Fibroblast of skin of left biceps (primary cell): ENCODE data around the gene NR2F2.

ENCODE experiments used
- DNase-seq, 2 experiments: peaks; one replicate each; pipeline ENCODE4 v3.0.0-alpha.2; 2013; ENCODE audit warnings: low read depth in 2 of 2

Gene NR2F2

DNA sequence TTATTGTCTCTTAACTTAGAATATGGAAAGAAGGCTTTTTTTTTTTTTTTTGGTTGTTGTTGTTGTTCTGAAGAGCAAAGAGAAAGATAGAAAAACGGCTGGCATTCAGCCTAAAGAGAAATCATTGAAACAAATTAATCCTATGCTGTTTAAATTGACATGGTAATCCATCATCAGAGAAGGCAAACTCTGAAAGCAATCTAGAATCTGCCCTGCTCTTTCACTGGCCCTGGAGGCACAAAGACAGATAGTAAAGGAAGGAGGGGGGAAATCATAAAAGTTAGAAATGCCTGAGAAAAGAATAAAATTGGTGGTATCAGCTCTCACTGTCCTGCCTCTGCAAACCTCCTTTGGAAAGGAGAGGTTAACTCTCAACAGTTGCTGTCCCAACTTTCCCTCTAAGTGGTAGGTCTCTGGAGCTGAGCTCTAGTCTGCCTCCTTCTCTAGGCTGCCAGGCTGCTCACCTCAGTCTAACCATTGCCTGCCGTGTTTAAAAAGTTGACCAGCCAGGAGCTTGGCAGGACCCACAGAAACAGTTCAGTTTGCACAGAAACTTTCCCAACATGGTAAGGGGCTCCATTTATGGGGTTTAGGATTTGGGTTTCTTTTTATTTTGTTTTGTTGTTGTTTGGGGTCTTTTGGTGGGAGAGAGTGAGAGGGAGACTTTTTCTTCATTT is 13.4 kb upstream of the NR2F2 start:
- no peak for DNase-seq

DNA sequence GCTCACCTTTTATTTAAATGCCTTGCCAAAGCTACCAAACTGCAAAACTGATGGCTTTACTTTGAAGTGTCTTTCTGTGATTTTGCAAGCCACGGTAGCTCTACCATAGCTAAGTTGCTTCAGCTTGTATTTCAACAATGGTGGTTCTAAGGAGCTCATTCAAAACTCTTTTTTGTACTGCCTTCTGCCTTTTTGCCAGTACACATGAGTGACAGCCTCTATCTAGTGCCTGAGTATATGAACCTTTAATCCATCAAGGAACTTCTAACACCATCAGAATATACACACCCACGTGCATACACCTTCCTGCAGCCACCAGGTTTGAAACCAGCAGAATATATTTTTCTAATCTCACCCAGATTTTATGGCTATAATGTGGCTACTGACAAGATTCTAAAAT is 10.4 kb upstream of the NR2F2 start:
- no peak for DNase-seq

DNA sequence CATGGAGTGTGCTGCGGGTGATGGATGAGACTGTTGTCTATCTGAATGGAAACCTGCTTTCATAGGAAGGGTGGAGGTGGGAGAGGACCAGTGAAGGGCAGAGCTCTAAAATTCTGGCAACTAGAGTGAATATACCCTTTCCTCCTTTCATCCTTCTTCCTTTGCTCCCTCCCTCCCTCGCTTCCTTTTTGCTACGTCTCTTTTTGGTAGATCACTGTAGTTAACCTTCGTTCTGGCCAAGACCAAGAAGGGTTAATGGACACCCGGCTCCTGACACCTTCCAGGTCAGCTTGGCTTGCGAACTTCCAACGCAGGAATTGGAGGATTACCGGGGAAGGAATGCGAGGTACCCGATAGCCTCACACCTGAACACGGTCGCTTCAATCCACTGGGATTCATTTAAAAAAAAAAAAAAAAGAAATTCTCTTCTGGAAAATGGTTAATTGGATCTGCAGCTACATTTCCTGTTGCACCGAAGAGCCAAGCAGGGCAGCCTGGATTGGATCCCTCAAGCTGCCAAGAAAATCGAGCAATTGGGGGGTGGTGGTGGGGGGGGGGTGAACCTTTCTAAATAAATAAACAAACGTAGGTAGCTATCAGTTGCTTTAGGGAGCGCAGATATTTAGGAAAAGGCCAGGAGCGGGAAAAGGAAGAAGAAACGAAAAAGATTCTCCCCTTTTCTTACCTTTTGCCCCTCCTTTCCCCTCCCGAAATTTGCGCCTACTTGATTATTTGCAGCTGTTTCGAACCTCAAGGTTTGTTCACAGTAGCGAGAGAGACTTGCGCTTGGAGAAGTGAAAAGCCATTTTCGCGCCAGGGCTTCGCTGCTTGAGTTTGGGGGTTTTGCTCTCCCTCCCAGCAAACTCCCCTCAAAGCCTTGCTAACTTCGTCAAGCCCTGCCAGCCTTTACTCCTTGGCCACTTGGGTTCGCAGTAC is 9.5 kb upstream of the NR2F2 start:
- no peak for DNase-seq

DNA sequence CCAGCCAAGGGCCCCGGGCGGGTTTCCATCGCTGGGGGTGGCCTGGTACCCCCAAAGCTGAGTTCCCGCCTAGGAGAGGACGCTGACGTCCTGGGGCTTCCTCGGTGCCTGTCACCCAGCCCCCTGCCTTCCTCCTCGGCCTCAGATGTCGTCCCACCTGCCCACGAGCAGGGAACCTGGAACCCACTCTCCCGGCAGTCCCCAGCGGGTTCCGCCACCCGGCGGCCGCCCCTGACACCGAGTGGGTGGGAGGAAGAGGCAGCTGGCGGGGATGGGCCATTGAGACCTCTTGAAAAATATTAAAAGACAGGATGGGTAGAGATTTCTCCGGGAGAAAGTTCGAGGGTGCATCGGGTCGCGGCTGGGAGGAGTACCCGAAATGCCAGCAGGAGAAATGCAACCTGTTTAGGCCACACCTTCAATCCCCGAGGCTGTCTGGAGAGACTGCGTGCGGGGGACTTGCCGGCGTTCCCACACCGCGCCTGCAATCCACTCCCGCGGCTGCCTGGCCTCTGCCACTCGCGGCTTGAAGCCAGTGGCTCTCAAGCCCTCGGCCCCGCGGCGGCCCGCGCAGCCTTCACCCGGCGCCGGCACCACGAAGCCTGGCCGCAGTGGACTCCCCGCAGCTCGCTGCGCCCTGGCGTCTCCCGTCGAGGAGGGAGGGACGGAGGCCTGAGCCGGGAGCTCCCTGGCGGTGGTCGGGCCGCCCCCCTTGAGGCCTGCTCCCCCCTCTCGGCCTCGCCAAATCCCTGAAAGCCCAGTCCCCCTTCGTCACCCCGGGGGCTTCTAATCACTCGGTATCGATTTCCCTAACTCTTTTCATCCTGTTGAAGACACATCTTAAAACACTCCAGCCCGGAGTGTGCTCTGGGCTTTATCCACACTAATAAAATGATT is 8.6 kb upstream of the NR2F2 start:
- DNase-seq = no peak

DNA sequence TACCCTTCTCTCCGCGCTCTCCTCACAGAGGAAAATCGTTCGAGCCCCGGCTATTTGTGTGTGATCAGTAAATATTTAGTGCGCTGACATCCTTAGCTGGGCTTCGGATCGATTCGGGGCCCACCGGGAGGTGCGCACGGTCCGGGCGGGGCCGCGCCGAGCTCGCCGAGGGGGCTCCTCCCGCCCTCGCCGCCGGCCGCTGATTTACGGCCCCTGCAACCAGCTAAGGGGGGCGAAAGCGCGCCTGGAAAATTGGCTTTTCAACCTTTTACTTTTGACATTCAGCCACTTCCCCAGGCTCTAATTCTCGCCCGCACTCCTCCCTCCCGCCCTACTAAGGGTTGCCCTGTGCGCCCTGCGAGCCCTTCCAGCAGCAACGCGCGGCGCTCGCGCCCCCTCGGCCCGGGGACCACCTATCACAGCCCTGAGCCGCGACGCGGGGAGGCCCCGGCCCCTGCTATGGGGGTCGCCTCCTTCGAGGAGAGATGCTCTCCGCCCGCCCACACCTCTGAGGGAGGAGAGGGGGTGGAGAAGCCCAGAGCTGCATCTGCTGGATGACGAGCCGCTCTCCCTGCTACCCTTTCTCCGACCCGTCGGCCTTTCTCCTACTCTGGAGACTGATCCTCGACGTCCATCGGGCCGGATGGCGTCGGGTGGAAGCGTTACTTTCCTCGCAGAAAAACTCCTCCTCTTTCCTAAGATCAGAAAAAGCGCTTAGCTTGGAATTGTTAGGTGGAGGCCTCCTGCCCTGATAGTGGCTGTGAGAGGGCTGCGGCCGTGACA is 7.8 kb upstream of the NR2F2 start:
- no peak for DNase-seq

DNA sequence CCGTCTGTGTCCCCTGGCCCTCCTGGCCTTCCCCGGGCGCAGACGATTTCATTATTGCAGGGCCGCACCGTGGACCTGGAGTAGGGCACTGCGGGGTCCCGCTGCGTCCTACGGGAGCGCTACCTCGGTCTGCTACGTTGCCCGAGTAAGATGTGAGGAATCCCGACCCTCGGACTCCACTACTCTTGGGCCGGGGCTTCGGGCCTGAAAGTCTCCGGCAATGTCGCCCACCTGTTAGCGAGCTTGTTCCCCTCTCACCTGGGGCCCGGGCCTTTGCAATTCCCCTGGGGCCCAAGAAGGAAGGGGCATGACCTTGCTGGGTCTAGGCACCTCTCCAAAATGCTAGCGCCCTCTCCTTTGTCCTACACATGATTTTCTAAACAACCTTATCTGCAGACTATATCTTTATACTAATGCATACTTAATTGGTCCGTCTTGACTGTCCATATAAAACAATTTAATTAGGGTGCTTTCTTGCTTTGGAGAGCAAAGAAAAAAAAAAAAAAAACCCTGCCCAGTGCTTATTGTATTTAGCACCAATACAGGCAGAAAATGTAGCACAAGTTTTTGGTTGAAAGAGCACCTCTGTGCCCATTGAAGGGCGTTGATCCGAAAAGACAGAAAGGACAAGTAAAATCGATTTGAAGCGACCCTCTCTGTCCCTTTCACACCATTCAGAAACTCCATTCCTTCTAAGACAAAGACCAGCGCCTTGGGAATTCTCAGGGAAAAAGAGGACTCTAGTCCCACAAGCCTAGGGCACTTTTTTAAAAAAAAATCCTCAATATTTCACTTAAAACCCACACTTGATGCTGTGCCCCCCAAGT is 7.0 kb upstream of the NR2F2 start:
- no peak for DNase-seq

DNA sequence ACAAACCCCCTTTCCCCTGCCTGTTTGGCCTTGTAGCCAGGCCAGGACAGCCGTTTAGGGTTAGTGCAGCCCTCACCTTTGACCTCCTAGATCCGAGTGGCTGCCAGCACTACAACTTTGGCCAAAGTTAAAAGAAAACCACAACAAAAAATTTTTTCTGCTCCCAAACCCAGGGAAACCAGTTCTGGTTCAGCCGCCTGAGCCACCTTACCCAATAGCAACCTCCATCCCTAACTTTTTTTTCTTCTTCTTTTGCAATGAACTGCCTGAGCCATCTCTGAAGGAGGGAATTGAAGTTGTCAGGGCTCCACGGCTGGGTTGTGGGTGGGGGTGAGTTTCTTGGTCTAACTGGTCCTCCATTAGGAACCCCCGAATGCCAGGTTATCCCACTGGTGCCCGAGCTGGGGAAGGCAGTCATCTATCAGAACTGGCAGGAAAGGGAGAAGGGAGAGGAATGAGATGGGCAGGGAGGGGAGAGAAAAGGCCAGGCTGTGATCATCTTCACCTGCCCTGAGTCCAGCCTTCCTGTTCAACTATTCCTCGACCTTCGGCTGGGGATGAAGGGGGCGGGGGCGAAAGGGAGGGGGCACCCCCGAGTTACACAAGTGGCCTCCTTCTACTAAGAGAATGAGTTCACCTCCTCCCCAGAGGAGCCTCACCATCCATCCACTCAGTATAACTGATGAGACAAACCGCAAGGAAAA is 6.2 kb upstream of the NR2F2 start:
- DNase-seq = no peak

DNA sequence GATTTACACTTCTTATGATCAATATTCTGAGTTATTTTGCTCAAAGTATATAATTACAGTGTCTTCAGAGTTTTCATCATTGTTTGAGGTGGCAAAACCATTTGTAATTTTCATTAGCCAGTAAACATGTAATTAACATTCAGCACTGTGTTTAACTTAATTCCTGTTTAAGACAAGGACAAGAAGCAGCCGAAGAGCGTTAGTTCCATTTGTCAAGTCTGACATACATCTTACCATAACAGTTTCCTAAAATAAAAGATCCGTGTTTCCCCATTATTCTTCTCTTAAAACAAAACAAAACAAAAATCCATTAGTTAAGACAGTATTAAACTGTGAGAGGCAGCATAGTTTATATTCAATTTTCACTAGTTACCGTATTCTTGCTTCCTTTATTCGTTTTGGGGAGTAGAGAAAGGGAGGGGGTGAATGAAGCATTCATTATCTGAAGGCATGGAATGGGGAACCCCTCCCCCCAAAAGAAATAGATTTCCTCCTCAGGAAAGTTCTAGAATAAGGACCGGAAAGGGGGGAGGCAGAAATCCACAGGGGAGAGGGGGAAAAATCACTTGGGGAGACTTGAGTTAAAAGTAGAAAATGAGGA is 5.5 kb upstream of the NR2F2 start:
- no peak for DNase-seq

DNA sequence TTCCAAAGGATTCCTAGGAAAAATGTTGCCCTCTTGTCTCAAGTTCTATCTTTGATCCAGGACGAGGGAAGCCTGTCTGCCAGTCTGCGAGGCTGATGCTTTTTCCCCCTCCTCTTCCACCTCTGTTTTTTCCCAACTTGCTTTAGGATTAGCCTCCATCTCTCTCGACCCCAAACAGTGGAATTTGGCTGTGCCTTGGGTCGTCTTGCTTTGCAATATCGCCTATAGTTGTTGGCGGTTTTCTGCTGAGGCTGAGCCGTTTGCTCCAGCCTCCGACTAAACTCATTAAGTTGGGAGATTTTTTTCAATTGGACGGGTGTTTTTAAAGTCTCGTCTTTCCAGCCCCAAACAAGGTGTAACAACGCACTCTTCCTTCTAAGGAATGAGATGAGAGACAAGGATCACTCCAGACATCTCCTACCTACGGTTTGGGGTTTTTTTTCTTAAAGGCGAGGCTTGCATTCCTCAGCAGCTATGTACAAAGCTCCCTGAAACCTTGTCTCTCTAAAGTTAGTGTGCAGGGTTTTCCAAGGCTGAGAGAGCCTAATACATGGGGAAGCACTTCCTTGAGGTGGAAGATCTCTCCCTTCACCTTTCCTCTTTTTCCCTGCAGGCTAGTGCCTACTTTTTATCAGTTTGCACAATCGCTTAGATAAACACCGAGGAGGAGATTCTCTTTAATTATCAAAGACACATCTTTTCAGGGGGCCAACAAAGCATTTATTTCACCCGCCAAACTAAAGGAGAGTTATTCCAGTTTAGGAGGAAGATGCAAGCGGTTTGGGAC is 4.8 kb upstream of the NR2F2 start:
- no peak for DNase-seq

DNA sequence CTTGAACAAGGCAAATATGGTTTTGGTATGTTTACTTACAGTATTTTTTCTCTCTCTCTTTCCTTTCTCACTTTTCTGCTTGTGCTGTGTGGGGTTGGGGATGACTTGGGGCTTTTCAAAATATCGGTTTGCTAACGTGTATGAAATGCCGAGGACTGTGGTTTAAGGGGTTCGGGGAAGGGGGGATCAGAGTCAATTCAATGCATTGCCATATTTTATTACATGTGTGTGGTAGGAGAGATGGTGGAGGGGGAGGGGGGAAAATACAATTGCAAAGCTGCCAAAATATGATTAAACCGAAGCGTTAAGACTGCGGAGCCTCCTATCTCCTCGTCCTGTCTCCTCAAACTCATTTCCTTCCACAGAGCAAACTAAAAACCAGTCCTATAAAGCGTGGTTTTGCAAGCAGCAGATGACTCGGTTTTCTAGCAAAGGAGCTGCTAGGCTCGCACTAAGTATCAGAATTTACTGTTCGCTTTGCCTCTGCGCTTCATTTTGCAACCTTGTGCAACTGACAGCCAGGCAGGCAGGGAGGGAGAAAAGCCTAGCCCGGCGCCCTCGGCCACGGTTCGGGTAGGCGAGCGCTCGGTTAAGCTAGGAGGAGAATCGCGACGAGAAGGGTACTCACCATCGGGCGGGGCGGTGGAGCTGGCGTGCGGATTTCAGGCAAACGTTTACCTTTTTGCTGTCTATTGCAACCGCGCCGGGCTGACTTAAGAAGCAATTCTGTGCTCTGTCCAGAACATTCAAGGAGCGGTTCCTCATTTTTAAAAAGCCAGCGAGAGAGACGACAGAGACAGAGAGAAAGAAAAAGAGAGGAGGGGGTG is 4.0 kb upstream of the NR2F2 start:
- DNase-seq = no peak

DNA sequence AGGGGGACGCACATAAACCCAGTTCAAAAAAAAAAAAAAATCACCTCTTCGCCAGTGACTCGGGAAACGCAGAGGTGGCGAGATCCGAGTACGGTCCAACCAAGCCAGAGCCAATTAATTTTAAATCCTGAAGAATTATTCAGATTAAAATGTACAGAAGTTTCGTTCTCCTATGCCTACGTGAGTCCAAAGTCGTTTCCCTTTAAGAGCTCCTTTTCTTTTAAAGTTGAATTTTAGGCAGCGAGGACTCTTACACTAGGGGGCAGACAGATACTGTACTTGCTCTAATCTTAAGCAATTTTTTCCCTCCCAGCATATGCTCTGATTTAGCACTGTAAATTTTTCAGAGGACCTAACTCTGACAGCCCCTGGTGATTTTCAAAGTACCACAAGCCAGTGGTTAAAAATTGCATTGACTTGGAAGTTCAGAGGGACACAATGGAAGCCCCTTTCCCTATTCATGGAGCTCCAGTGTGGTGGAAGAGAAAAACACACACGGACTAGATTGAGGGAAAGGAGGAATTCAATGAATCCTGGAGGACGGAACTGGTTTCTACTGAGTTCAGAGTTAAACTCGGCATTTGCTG is 3.3 kb upstream of the NR2F2 start:
- DNase-seq = peak; percentile 78 to 79

DNA sequence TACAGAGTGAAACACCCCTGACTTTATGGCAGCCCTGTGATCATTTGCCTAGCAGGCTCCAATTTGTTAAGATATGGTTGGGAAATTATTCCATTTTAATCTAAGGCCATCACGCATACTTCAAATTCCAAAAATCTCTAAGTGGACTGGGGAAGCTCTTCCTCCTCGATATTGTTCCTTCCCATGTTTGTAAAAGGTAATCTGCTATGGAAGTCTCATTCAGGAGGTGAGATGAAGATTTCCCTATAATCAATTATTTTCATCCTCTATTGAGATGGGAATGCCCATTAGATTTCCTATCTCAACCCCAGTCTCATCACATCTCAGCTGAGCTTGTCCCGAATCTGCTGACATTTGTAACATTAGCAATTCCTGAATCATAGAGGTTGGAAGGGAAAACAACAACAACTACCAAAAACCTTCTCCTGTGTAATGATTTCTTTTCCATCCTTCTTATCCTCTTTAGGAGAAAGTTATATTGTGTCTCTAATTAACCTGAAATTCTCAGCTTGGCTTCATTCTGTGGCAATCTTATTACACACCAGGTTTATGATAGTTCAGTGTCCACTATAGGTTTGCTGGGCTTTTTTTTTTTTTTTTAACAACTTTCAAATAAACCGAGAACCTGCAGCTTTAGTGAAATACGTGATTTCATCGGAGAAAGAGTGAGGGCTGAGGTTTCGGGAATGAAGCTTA is 2.2 kb upstream of the NR2F2 start:
- DNase-seq = no peak

DNA sequence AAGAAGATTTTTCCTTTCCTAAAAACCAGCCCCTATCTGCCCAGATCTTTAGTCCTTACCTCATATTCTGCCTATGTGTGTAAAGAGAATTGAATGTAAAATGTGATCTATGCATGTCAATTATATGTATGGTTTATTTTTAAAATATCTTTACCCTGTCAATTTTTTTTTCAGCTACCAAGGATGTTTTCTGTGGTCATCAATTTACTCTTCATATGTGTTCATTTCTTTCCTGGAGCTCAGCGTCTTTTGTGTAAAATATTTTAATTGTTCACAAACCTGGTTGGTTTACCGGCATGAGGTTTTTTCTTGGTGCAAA is 1.7 kb upstream of the NR2F2 start:
- no peak for DNase-seq

DNA sequence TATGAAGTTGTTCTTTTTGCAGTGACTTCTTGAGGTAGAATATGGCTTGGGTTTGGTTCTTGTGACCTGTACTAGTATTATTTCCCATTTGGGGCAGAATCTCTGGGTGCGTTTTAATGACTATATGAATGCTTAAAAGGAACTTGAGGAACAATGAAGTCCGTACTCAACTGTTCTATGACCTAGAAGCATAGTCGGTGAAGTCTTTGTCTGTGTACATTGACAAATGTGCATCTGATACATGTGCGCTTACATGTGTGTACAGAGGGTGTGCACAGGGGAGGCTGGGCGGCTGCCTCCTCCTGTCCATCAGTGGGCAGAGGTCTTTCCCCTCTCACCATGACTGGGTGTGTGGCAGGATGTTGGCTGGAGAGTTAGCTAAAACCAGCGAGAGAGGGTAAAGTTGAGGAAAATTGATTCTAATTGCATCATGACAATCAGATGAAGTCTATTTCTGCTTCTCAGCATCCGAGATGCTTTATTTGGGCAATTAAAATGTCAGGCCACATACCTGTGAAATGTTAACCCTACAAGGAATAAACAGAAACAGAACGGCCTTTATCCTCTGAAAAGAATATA is 1.0 kb upstream of the NR2F2 start:
- DNase-seq = no peak

DNA sequence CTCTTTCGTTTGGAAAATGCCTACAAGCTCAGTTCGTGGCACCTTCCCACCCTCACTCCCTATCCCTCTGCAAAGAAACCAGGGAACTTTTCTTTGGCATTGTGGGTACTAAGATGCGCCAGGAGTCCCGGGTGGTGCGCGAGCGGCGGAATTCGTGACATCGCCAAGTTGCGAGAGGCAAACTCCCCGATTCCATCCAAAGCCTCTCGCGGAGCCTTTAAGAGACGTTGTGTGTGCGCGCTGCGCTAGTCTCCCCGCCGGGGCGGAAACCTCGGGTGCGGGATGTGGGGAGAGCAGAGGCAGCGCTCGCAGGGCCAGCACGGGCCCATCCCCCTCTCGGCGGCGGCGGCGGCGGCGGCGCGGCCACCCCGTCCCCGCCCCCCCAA is 443 bp upstream of the NR2F2 start:
- DNase-seq = peak in 1 of 2 experiments; percentile 67

DNA sequence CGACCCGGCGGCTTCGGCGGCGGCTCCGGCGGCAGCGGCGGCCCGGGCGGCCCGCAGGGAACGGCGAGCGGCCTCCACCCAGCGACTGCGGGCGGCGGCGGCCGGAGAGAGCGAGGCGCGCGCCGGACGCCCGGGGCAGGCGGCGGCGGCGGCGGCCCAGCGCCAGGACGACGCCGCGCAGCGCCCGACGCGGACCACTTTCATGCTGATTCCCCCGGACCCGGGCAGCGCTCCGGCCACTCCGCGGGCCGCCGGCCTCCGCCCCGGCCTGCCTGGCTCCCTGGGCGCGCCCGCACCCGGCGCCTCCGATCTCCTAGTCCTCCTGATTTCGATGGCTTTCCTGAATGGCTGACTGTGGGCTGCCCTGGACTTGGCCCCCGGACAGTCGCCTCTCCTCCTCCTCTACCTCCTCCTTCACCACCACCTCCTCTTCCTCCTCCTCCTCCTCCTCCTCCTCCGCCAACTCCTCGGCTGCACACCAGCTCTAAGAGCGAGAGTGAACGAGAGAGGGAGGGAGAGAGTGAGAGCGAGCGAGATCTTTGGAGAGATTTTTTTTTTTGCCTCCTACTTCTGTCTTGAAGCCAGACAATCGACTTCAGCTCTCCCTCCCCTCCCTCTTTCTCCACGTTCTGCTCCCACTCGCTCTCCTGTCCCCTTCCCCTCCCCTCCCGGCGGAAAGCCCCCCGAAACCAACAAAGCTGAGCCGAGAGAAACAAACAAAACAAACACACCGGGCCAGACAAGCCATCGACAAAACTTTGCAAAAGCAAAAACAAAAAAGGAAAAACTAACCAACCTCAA is 844 bp downstream of the NR2F2 start:
- DNase-seq = no peak
